GM18868 (cell line): ENCODE measurements around the gene MPHOSPH9.
A peak's percentile ranks its signal among the peaks of the same experiment; 100 is the strongest.

ENCODE experiments used
- ATAC-seq: cut with Tn5 transposase; IDR thresholded peaks from one replicate; pipeline ENCODE4 v1.9.1; 2021; ENCODE audit warnings: mild to moderate bottlenecking, moderate library complexity; ENCODE audit not compliant: unreplicated experiment

Gene MPHOSPH9, protein sequence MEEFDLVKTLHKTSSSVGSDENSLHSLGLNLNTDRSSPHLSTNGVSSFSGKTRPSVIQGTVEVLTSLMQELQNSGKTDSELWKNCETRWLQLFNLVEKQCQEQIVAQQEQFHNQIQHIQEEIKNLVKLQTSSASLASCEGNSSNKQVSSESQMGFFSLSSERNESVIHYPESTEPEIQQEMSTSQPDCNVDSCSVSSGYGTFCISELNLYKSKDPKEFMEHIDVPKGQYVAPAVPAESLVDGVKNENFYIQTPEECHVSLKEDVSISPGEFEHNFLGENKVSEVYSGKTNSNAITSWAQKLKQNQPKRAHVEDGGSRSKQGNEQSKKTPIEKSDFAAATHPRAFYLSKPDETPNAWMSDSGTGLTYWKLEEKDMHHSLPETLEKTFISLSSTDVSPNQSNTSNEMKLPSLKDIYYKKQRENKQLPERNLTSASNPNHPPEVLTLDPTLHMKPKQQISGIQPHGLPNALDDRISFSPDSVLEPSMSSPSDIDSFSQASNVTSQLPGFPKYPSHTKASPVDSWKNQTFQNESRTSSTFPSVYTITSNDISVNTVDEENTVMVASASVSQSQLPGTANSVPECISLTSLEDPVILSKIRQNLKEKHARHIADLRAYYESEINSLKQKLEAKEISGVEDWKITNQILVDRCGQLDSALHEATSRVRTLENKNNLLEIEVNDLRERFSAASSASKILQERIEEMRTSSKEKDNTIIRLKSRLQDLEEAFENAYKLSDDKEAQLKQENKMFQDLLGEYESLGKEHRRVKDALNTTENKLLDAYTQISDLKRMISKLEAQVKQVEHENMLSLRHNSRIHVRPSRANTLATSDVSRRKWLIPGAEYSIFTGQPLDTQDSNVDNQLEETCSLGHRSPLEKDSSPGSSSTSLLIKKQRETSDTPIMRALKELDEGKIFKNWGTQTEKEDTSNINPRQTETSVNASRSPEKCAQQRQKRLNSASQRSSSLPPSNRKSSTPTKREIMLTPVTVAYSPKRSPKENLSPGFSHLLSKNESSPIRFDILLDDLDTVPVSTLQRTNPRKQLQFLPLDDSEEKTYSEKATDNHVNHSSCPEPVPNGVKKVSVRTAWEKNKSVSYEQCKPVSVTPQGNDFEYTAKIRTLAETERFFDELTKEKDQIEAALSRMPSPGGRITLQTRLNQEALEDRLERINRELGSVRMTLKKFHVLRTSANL

DNA sequence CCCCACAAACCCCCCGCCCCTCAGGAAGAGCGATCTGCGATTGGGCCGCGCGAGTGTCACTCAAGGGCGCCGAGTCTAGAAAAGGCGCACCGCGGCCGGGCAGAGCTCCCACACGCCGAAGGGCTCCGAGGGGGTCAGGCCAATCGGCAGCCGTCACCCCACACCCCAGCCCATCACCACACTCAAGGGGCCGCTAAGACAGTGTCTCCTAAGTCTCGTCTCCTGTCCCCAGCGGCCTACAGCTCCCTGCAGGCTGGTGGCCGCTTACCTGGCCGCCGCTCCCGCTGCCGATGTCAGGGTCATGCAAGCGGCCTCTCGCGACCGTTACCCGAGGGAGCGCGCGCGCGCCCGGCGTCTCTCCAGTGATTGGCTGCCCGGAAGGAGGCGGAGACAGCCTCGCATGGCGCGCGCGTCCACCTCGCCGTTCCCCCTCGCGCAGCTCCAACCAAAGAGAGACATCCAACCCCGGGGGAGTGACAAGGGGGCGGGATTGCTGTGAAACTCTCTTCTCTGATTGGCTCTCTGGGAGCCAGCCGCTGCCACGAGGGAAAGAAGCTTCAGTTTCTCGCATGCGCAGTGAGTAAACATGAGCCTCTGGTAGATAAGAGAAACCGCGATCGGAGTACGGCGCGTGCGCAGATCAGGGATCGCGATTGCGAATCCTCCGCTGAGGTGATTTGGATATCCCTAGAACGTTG lies at the start of gene MPHOSPH9, which contains the start of gene MTRFR:
TSS of gene MPHOSPH9 (minus strand) at position 335 of the 698 bp plus-strand sequence. CDS start 2,777 bp downstream, outside the sequence.
TSS of gene MTRFR (plus strand) at position 630 of the 698 bp plus-strand sequence. CDS start 20,239 bp downstream, outside the sequence.
- peak; percentile 80 for ATAC-seq

DNA sequence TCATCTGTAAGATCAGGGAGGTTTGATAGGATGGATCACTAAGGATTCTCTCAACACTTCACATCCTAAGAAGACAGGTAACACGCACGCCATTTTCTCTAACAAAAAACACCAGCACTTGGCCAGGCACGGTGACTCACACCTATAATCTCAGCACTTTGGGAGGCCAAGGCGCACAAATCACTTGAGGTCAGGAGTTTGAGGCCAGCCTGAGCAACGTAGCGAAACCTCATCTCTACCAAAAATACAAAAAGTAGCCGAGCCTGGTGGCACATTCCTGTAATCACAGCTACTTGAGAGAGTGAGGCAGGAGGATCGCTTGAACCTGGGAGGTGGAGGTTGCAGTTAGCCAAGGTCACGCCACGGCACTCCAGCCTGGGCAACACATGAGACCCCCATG lies 49.2 kb upstream of the MPHOSPH9 start:
- no peak for ATAC-seq

GRCh38 chr12:123280971-123281370 lies 48.0 kb upstream of the MPHOSPH9 start:
- ATAC-seq = no peak

GRCh38 chr12:123278101-123278627 lies 45.2 kb upstream of the MPHOSPH9 start:
- ATAC-seq = peak; percentile 67

DNA sequence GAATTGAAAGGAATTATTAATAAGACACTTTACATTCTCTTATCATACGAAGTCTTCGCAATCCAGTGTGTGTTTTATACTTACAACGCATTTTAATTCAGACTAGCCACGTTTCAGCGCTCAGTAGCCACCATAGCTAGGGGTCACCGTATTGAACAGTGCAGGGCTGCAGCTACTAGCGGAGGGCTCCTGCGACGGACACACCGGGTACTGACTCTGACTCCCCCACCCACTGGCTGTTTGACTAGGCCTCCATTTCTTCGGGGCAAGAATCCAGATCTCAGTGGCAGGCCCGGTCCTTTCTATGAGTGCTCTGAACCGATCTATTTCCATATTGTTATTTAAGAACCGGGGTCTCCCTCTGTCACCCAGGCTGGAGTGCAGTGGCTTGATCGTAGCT lies 40.2 kb upstream of the MPHOSPH9 start:
- ATAC-seq = no peak

- peak; percentile 66 for ATAC-seq
Observed at GRCh38 chr12:123271001-123271668, 38.2 kb upstream of the MPHOSPH9 start.

DNA sequence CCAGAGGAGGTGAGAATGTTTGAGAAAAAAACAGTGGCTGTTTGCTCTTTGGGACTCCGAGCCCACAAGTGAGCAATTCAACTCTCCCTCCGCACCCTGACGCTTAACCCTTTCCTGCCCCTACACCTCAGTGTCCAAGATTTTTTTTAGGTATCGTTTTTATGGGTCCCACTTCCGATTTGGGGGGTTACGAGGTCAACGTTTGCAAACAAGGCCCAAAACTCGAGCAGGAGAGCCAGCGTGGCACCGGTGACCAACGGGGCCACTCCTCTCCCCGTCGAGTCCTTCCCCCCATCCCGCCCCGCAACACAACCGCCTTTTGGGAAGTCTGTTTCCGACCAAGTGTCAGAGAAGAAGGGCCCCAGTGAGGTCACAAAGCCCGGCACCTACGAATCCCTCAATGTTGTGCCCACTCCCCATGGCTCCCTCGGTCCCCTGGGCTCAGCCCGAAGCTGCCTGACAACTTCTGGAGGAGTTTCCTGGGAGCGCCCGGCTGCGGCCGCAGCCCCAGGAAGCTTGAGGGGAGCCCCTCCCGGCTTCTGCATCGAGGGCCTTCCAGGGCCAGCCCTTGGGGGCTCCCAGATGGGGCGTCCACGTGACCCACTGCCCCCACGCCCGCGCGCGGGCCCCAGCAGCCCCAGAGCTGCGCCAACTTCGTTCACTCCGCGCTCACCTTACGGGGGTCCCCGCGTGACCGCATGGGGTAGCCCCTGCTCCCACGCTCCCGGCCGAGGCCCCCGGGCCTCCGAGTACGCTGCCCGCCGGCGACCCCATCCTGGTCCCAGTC lies 37.5 kb upstream of the MPHOSPH9 start:
- ATAC-seq = no peak

DNA sequence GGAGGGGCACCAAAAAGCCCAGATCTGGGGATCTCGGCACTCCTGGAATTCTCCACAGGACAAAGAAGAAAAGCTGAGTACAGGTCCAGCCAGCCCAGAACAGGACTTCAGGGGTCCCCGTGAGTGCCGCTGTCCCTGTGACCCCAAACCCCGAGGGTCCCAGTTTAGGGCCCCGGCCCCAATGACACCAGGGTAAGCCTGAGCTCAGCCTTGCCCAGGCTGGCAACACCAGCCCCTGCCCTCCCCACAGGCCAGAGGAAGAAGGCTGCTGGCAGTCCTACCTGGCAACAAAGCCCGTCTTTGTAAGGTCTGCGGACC lies 36.9 kb upstream of the MPHOSPH9 start:
- no peak for ATAC-seq

GRCh38 chr12:123269395-123269892 lies 36.5 kb upstream of the MPHOSPH9 start:
- ATAC-seq = no peak

DNA sequence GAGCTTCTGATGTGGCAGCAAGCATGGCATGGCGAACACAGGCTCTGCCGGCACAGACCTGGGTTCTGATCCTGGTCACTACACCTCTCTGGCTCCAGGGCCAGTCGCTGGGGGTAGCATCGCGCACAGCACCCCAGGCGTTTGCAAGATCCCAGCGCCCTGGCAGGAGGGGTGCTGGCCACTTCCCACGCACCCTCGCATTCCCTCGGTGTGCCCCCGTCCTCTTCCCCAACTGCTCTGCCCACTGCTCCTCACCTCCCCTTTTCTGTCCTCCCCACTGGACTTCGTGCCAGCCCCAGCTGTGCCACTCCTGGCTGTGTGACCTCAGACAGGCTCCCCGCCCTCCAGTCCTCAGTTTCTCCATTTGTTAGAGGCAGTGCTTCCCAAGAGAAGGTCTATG lies 35.9 kb upstream of the MPHOSPH9 start:
- ATAC-seq = no peak

DNA sequence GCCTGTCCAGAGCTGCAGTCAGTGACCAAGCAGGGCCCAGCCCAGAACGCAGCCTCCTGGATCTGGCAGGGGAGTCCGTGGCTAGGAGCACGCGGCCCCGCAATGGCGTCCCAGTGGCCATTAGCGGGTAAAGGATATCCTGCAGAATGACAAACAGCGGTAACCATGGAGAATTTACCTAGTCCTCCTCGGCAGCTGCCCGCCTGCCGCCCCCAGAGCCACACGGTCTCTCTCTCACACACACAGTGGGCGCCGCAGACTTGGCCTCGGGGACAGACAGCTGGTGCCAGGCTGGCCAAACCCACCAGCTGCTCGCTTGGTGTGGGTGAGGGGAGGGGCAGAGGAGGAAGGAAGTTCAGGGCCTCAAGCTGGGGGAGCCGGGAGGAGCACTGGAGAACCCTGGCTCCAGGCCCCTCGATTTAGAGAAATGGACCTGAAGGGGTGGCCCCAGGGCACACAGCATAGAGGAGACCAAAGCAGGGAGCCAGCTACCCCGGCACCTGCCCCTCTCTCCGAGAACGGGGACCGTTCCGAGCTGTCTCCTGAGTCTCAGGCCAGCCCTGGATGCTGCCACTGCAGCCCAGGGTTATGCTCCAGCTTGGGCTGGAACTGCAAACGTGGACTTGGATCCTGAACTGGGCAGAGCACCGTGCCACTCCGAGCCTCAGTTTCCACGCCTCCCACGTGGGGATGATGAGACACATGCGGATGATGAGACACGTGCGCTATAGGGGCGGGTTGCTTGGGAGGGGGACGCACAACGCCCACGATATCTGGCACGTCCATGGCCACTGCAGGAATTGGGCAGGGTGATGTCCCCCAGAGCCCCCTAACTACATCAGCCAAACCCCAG lies 35.3 kb upstream of the MPHOSPH9 start:
- no peak for ATAC-seq

DNA sequence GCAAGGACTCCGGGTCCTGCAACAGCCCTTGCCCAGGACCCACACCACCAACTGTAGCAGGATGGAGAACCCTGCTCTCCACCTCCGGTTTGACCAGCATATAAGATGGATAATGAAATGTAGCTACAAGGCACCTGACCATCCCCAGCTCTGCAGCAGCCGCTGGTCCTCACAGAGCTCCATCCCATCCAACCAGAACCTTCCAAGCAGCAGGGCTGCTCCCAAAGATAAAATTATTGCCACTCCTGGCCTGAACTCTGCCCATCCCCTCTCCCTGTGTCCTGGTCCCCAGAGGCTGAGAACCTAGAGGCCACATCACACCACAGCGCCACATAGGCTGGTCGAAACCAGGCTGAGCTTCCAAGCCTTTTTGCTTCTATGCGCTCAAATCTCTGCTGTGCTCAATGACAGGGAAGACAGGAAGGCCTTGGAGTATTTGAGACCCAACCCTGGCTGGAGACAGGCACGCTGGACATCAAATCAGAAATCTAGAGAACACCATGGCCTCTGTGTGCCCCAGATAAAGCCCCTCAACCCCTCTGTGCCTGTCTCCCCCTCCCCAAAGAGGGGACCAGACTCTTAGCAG lies 34.5 kb upstream of the MPHOSPH9 start:
- no peak for ATAC-seq

DNA sequence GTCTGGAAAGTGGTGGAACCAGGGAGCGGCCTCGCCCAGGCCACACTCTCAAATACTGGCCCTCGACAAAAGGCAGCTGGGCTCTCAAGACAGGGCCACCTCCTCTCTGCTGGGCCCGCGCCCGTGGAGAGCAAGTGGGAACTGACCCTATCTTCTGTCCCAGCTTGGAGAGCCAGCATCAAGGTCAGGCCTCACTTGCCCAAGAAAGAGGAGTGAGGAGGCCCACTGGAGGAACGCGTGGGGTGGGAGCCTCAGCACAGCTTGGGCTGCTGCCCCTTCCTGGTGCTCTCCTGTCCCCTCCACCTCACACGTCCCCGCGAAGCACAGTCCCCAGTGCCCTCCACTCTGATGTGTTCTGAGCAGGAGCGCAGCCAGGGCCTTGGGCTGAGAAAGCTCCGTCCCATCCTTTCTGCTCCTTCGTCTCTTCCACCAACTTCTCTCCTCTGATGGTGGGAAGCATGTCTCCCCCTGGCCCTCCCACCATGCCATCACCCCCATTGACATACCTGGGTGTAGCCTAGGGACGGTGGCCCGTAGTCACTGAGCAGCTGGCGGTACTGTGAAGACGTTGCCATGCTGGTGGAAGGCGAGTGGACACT lies 33.8 kb upstream of the MPHOSPH9 start:
- ATAC-seq = no peak

DNA sequence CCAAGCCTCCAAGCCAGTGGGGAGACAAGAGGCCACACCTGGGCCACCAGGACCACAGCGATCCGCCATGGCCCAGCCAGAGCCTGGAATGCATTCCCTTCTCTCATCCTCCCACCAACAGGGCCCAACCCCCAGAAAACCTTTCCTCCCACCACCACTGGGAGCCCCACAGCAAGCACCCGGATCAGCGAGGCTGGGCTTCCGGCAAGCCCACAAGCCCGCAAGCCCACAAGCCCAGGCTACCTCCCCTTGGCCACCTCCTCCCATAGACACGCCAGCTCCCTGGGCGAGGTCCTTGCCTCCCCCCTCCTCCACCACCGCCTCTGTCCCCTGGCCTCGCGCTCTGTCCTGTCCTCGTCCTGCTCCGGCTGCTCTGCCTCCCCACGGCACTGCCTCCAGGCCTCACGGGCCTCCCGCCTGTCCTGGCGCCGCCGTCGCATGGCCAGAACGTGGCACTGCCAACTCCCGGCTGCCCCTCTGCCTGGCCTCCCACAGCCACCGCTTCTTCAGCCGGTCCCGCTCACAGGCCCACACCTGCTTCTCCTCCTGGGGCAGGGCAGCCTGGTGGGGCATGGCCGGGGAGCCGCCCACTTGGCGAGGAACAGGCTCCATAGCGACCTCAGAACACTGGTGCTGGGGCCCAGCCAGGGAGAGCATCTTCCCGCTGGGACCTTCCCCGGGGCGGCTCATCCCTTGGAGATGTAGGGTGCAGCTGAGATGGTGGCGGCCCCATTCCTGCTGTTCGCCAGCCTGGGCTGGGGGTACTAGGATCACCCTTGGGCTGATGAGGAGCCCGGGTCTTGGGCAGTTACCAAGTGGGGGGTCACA lies 33.1 kb upstream of the MPHOSPH9 start:
- no peak for ATAC-seq

GRCh38 chr12:123264642-123265041 lies 31.7 kb upstream of the MPHOSPH9 start:
- no peak for ATAC-seq

GRCh38 chr12:123263196-123263817 lies 30.4 kb upstream of the MPHOSPH9 start:
- ATAC-seq = no peak
